ENCODE results near the gene SCN5A.

SCN5A gene

DNA sequence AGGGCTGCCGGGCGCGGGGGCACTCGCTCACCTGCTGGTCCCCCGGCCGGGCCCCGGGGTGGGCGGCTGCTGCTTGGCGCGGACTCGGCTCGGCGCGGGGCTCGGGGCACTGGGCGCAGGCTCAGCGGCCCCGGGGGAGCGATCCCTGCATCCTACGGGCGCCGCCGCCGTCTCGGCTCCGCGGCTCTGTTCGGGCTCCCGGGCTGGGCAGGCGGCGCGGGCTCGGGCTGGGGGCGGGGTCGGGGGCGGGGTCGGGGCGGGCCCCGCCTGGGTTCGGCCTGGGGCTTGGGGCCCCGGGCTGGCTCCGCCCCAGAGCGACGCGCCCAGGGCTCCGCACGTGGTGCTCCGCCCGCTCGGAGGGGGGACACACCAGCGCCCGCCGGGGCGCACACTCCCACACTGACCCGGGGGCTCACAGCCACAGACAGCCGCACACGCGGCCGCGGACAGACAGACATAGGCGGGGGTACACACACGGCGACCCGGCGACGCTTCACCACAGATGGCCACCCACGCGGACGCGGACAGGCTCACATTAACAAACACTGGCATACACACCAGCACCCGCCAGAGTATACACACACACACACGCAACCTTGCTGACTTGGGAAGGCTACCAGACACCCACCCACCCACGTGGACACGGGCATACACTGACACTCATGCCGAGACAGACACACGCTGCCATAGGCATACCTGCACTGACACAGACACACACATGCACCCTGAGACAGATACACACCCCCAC, at the start of gene SCN5A:
Gene SCN5A (minus strand): TSS at position 188 of the 748 bp plus-strand sequence. CDS start 16,380 bp downstream, outside the sequence.
- in situ Hi-C loops (cut with HindIII; ENCODE audit: low sequenced_read_pairs): loop anchor here (5.0 to 10.0 kb wide), 2 partner anchors 55 to 147 kb away; no protein-coding TSS in a partner anchor

DNA sequence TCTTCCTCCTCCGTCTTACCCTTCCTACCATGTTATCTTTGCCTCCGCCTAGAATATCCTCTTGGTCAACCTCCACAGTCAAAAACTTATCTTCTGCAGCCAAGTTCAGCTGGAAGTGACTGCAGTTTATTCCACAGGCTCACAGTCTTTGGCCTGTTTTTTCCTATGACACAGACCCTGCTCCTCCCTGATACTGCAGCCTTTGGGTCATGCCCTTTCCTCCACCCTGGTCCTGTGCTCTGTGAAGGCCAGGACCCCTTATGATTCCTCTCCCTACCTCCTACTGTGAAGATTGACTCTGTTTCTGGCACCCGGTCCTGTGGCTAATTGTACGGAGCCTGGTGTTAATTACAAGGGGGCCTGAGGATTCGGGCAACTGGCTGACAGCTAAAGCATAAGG, 49.3 kb upstream of the SCN5A start:
- in situ Hi-C loops (cut with HindIII; ENCODE audit: low sequenced_read_pairs): no loop called here

DNA sequence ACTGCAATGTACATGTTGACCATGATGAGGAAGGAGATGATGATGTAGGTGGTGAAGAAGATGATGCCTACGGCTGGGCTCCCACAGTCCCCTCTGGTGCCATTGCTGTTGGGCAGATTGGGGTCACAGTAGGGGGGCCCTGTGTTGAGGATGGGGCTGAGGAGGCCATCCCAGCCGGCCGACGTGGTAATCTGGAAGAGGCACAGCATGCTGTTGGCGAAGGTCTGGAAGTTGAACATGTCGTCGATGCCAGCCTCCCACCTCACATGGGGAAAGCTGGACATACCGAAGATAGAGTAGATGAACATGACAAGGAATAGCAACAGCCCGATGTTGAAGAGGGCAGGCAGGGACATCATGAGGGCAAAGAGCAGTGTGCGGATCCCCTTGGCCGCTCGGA, 48.6 kb upstream of the SCN5A start:
- in situ Hi-C loops (cut with HindIII; ENCODE audit: low sequenced_read_pairs): no loop called here

DNA sequence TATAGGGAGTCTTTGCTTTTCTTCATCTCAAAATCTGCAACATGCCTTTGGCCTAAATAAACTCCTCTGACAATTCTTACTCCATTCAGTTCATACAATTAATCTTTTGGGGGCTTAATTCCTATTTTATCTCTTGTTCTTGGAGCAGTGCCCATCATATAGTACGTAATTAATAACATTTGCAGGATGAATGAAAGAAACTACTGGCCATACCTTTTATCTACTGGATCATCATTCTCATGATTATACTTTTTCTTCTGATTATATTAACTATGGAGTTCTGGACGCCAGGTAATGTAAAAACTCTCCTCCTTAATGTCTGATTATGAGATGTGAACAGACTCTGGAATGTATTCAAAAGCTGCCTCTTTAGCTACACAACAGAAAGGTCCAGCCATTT, 46.5 kb upstream of the SCN5A start:
- in situ Hi-C loops (cut with HindIII; ENCODE audit: low sequenced_read_pairs): no loop called here

DNA sequence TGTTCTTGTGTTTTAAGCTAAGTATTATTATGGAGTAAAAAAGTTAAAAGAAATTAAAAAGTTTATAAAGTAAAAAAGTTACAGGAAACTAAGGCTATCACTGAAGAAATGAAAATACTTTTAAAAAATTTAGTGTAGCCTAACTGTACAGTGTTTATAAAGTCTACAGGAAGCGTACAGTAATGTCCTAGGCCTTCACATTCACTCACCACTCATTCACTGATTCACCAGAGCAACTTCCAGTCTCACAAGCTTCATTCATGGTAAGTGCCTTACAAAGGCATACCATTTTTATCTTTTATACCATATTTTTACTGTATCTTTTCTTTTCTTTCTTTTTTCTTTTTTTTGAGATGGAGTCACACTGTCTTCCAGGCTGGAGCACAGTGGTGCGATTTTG, 40.7 kb upstream of the SCN5A start:
- in situ Hi-C loops (cut with HindIII; ENCODE audit: low sequenced_read_pairs): no loop called here

DNA sequence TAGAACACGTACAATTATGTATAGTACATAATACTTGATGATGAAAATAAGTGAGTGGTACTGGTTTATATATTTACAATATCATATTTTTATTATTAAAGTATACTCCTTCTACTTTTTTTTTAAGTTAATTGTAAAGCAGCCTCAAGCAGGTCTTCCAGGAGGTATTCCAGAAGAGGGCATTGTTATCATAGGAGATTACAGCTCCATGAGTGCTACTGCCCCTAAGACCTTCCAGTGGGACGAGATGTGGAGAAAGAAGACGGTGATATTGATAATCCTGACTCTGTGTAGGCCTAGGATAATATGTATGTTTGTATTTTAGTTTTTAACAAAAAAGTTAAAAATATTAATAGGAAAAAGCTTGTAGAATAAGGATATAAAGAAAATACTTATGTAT, 40.3 kb upstream of the SCN5A start:
- in situ Hi-C loops (cut with HindIII; ENCODE audit: low sequenced_read_pairs): no loop called here

DNA sequence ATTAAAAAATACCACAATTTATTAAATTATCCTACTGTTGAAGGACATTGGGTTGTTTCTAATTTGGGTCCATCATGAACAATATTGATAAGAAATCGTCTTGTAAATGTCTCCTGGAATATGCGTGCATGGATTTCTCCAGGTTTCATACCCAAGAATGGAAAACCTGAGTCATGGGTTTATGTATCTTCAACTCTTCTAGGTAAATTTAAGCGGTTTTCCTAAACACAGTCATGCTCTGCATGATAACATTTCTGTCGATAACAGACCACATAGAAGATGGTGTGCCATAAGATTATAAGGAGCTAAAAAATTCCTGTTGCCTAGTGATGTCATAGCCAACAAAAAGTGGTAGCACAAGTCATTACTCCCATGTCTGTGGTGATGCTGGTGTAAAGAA, 39.9 kb upstream of the SCN5A start:
- in situ Hi-C loops (cut with HindIII; ENCODE audit: low sequenced_read_pairs): no loop called here

DNA sequence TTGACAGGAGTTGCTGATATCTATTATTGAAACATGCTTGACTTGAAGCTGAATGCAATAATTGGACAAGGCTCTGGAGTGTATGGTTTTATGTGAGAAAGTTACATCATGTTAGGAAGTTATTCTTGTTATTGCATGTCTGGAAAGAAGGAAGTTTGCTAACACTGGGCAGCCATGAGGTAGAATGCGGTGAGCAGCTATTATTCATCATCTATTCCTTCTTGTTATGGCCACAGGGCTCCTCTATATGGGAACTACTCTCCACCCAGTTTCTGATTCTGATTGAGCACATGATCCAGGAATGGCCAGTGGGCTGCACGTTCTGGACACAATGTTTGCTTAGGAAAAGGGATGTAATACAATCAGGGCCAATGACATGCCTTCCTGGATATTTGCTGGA, 37.8 kb upstream of the SCN5A start:
- in situ Hi-C loops (cut with HindIII; ENCODE audit: low sequenced_read_pairs): no loop called here

DNA sequence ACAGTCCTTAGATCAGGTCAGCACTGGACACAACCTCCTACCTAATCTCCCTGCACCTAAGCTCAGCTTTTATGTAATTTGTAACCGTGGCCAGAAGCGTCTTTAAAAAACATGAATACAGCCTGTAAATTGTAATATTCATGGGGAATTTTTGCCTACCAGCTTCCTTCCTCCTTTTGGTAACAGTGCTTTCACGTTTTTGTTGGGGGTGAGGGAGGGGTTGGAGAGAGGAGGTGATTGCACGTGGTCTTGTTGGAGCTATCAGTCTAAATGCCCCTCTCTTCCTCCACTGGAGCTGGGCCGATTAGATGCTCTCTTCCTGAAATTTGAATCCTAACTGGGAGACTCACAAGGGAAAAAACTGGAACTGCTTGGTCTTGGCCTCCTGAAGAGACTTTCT, 35.1 kb upstream of the SCN5A start:
- in situ Hi-C loops (cut with HindIII; ENCODE audit: low sequenced_read_pairs): no loop called here

DNA sequence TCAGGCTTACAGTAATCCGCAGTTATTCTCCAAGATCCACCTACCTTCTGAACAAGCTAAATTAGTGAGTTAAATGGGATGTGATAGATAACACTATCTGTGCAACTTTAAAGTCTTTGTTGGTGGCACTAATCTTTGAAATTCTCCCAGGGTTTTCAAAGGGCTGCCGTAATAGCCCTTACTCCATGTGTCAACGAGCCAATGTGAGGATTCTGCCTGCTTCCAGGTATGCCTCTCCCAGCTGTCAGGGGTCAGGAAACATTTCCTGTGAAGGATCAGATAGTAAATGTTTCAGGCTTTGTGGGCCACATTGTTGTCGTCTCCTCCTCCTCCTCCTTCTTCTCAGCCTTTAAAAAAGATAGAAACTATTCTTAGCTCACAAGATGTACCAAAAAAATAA, 20.2 kb upstream of the SCN5A start:
- in situ Hi-C loops (cut with HindIII; ENCODE audit: low sequenced_read_pairs): no loop called here

DNA sequence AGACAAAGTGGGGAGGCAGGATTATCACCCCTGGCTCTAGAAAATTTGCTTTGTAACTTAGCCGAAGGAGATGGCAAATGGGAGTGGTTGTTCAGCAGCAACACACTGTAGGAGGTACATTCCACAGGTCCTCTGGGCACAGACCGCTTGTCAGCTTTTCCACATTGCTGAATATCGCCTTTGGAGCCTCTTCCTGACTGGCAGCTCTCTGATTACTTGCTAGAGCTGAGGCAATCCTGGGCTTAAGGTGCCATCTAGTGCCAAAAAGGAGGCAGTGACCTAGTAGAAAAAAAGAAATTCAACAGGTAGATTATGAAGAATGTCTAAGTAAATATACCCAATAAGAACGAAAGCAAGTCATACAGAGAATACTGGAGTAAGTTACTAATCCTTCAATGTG, 13.1 kb upstream of the SCN5A start:
- in situ Hi-C loops (cut with HindIII; ENCODE audit: low sequenced_read_pairs): no loop called here

DNA sequence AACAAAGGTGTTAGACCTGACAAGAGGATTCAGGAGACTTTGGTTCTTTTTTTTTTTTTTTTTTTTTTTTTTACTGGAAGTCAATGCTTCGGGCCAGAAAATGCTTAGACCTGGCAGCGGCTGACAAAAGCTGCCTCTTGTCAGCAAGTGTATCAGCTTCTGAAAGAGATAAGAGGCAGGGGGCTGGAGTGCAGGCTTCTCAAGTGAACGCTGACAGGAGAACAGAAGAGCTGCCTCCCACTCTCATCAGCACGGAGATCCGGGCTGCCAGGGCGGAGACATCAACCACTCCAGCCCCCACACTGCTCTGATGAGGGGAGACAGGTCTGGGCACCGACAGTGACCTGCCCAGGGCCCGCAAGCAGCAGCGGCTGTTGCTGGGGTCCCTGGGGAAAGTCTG, 9.4 kb upstream of the SCN5A start:
- in situ Hi-C loops (cut with HindIII; ENCODE audit: low sequenced_read_pairs): loop anchor here (10.0 kb wide), 1 partner anchor 64 kb away; no protein-coding TSS in a partner anchor

DNA sequence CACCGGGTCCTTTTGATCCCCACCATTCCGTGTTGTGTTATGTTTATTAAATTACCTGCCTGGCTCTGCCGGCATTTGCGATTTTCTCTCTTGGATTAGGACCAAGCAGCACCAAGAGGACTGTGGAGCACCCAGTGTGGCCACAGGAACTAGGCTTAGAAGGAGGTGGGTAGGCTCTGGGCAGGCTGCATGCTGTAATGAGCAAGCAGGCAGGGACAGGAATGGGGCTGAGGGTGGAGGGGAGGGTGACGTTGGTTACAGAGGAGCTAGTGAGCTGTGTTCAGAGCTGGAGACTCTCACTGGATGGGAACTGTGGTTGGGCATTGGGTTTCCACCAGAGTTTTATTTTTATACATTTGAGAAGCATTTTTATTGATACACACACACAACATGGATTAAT, 7.9 kb upstream of the SCN5A start:
- in situ Hi-C loops (cut with HindIII; ENCODE audit: low sequenced_read_pairs): loop anchor here (10.0 kb wide), 1 partner anchor 63 kb away; no protein-coding TSS in a partner anchor

DNA sequence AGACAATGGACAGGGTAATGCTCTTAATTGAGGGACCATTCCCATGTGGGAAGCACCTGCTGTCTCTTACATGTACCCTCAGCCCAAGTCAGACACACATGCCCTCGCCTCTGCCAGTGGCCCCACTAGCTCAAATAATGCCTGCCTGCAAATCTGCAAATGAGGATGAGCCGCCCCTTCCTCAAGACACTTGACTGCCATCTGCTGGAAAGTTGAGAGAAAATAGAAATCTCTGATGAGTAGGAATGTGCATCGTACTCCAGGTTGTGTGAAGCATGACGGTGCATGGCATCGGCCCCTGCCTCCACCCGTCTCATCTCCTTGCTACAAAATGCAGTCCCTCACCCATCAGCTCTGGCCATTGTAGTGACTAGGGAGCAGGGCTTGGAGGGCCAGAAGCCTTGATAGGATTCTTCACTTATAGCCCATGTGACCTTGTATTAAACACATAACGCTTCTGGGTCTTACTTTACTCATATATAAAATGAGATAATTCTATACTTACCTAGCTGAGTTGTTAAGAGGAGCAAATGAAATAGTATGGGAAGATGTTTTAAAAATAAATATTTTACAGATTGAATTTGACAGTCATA, 6.3 kb upstream of the SCN5A start:
- in situ Hi-C loops (cut with HindIII; ENCODE audit: low sequenced_read_pairs): loop anchor here (10.0 kb wide), 1 partner anchor 61 kb away; no protein-coding TSS in a partner anchor

DNA sequence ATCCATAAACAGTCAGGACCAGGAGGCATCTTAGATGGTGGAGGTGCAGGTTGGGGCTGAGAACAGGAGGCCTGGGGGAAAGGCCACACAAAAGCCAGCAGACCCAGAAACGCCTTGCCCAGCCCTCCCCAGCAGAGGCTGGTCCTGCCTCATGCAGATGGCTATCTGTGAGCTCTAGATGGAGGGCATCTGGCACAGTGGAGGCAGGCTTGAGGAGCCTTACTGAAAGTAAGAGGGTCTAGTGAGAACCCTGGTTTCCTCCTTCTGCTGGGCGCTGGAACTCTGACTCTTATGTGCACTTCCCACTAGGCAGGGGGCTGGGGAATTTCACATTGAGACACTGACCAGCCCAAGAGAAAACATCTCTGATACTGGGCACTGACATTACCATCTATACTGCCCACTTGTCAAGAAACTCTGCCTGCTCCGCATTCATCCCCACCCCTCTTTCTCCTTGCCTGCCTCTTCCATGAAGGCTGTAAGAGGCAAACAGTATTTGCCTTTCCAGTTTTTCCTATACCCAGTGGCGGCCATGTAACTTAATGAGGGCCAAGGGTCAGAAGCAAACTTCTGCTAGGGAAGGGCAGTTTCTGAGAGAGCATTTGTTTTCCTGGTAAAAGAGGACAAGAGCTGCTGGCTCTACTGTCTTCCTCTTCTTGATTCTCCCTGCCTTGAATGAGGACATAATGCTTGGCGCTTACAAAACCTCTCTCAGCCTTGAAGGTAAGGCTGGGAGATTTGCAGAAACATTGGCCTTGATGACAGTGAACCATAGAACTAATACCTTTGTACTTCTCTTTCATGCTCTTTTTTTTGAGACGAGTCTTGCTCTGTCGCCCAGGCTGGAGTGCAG, 4.4 kb upstream of the SCN5A start:
- in situ Hi-C loops (cut with HindIII; ENCODE audit: low sequenced_read_pairs): loop anchor here (5.0 to 10.0 kb wide), 2 partner anchors 59 to 152 kb away; no protein-coding TSS in a partner anchor

DNA sequence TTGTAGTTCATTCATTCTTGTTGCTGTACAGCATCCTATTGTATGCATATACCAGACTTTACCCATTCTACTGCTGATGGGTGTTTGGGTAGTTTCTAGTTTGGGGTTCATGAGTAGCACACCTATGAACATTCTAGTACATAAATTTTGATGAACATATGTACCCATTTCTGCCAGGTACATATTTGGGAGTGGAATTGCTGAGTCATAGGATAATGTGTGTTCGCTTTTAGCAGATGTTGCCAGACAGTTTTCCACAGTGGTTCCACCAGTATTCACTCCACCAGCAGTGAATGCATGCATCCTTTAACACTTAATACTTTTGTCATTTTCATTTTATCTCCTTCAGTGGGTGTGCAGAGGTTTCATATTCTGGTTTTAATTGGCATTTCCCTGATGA, 3.4 kb upstream of the SCN5A start:
- in situ Hi-C loops (cut with HindIII; ENCODE audit: low sequenced_read_pairs): loop anchor here (5.0 to 10.0 kb wide), 2 partner anchors 58 to 151 kb away; no protein-coding TSS in a partner anchor

DNA sequence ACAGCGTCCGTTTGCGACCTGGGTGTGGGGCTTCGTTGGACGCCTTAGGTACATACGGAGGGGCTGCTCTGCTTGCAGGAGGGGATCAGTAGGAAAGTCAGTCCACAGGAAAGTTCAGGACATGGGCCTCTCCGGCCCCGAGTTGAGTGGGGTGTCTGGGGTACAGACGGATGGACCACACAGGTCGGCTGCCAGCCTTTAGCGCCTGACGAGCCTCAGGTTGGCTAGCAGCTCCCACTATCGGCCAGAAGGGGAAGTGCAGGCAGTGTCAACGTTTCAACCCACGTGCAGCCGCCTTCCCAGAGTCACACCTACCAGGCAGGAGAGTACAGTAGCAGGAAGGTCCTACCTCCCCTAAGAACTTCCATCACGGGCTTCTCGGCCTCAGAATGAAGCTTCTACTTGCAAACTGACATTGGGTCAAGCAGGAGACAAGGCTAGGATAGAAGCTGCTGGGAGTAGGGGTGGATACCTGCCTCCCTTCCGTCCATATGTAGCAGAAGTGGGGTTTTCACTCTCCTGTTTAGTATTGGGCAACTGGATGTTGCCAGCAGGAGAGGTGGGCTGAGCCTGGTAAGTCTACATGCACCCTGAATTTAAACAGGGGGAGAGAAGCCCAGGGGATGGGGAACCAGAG, 1.8 kb upstream of the SCN5A start:
- in situ Hi-C loops (cut with HindIII; ENCODE audit: low sequenced_read_pairs): loop anchor here (5.0 to 10.0 kb wide), 2 partner anchors 56 to 149 kb away; no protein-coding TSS in a partner anchor

DNA sequence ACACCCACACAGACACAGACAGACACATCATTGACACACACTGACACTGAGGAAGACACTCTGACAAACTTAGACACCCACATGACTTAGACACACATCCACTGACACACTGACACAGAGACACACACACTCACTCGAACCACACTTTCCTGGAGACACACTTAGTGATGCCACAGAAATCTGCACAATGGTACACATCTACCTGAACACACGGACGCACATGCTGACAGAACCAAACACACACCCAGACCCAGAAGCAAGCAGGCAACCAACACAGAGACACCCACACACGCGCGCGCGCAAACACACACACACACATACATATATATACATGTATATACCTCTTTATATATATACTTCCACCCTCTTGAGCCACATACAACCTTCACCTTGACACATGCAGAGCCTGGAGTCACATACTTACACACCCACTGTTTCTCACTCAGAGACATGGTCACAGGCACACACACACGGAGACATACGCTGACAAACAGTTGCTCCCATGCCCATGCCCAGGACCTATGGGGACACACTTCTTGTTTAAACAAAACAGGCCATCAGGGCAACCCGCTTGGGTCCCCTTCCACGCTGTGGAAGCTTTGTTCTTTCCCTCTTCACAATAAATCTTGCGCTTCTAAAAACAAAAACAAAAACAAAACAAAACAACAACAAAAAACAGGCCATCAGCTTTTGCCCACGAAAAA, 913 bp upstream of the SCN5A start:
- in situ Hi-C loops (cut with HindIII; ENCODE audit: low sequenced_read_pairs): loop anchor here (5.0 to 10.0 kb wide), 2 partner anchors 56 to 148 kb away; no protein-coding TSS in a partner anchor

DNA sequence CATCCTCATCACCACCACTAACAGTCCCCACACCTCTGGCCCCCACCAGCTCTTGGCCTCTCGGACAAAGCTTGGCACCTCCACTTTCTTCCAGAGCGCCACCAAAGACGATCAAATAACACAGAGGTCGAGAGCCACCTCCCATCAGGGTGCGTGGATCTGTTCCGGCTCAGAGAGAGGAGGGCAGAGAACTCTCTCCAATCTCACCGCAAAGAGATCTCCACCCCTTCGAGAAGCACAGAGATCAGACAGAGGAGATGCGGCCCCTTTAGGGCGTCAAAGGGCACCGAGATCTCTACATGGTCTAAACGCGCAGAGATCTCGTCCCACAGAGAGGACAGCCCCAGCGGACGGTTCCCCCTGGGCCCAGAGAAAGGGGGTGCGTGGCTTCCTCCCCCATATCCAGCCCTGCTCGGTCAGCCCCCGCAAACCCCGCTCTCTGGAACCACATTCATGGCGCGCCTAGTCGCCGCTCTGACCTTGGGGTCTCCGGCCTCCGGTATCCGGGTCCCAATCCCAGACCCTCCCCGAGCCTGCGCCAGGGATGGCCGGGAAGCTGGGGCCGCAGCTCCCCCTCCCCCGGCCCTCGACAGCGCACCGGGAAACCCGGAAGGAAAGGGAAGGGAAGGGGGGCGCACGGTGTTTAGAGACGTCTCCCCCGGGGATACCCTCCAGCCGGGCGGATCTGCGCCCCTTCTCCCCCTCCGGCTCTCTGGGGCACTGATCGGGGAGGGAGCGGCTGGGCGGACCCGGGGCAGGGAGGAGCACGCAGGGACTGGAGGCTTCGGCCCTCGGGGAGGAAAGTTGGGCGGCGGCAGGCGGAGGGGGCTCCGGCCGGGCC, 608 bp downstream of the SCN5A start:
- in situ Hi-C loops (cut with HindIII; ENCODE audit: low sequenced_read_pairs): no loop called here
